Measurements from ENCODE around the gene ILK. TPM values are rescaled to one million over a fixed set of nuclear protein-coding genes. Genes with fewer than 3 reads are reported as not detected.

ILK gene
- total and polyA plus RNA-seq, 7 donors, result 68.3 to 173 (median 90.3) TPM

DNA sequence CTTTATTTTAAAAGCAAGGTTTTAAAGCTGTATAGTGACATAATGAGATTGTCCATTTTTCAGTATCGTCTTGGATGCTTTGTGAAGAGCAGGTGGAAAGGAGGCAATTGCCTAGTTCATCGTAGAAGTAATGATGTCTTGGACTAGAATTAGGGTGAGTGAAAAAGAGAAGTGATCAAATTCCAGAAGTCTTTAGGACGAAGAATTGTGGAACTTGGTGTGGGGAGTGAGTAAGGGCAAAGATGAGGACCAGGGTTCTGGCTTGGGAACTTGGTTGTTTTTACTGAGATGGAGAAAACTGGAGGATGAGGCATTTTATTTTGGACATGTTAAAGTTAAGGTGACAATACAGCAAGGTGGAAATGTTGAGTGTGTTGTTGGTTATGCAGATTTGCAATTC is 1.2 kb downstream of the ILK start:
- H3K4me1 ChIP-seq, result peaks cover 53% of the 10 kb centered on the region
- peak overlapping the region; percentile 100 for H3K27ac ChIP-seq
- H3K4me3 ChIP-seq, result peak overlapping the region; percentile 75
- H3K36me3 ChIP-seq (ENCODE audit: insufficient read depth in 1 of 2, low read depth in 1 of 2), result peaks cover 7 to 47% of the 10 kb centered on the region in 2 donors
- ATAC-seq, result no peak
- H3K9me3 ChIP-seq, result no peaks in the 10 kb centered on the region
- DNase-seq, result no peak
- TF ChIP-seq, protein P1, sequence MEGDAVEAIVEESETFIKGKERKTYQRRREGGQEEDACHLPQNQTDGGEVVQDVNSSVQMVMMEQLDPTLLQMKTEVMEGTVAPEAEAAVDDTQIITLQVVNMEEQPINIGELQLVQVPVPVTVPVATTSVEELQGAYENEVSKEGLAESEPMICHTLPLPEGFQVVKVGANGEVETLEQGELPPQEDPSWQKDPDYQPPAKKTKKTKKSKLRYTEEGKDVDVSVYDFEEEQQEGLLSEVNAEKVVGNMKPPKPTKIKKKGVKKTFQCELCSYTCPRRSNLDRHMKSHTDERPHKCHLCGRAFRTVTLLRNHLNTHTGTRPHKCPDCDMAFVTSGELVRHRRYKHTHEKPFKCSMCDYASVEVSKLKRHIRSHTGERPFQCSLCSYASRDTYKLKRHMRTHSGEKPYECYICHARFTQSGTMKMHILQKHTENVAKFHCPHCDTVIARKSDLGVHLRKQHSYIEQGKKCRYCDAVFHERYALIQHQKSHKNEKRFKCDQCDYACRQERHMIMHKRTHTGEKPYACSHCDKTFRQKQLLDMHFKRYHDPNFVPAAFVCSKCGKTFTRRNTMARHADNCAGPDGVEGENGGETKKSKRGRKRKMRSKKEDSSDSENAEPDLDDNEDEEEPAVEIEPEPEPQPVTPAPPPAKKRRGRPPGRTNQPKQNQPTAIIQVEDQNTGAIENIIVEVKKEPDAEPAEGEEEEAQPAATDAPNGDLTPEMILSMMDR (IDR thresholded peaks at IDR 0.05), result no peak
- WGBS, 3 donors, result 3 to 10% (median 8%) methylated on average over 3 of the region's 3 CpGs
- intact Hi-C loops (cut with DNase I), result loop anchor here (5.0 to 10.0 kb wide), 3 partner anchors 72 to 210 kb away; partner anchors contain the start of genes SMPD1 (in 1 of the 2) and TRIM3 (in 1 of the 2)
- no peaks in the 10 kb centered on the region for H3K27me3 ChIP-seq (ENCODE audit: insufficient read depth in 3 of 3, low read length in 2 of 3)

DNA sequence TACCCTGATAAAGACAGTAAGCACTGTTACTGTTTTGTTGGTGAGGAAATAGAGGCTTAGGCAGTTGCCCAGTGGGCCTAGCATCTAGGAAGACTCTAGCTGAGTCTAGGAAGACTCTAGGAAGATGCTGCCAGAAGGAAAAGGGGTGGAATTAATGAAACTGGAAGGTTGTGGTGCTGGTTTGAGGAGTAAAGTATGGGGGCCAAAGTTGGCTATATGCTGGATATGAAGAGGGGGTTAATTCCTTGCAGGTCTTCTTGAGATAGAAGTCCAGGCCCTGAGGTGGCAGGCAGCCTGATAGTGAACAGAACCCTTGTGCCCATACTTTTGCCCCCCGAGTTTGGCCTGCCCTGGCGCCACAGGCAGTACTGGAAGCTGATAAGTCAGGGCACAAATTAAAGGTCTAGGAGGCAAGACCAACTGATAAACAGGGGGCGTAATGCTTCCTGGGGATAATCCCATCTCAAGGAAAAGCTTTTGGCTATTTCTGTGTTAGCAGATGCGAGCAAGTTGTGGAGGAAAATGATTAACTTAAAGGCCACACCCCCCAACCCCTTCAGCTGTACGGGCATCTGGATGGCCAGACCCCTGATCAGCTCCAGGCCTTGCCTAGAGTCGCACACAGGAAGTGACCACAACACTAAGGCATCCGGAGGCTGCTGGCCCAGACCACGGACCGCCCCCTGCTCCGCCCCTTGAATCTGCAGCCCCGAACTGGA is 3.1 kb downstream of the ILK start:
- TF ChIP-seq, protein P1 (IDR thresholded peaks at IDR 0.05), result no peak
- H3K36me3 ChIP-seq (ENCODE audit: insufficient read depth in 1 of 2, low read depth in 1 of 2), result peaks cover 16 to 44% of the 10 kb centered on the region in 2 donors
- no peaks in the 10 kb centered on the region for H3K27me3 ChIP-seq (ENCODE audit: insufficient read depth in 3 of 3, low read length in 2 of 3)
- intact Hi-C loops (cut with DNase I), result loop anchor here (5.0 to 10.0 kb wide), 2 partner anchors 134 to 212 kb away; partner anchors contain the start of genes SMPD1 (in 1 of the 2) and TRIM3 (in 1 of the 2)
- DNase-seq, result peak; percentile 91 to 94
- H3K4me1 ChIP-seq, result peaks cover 59% of the 10 kb centered on the region
- peak; percentile 70 to 76 (median 73) for ATAC-seq
- H3K4me3 ChIP-seq, result peak overlapping the region; percentile 75
- no peaks in the 10 kb centered on the region for H3K9me3 ChIP-seq
- peak overlapping the region; percentile 100 for H3K27ac ChIP-seq
- 10 to 15% (median 13%) methylated on average over 11 of the region's 11 CpGs for WGBS, 3 donors

DNA sequence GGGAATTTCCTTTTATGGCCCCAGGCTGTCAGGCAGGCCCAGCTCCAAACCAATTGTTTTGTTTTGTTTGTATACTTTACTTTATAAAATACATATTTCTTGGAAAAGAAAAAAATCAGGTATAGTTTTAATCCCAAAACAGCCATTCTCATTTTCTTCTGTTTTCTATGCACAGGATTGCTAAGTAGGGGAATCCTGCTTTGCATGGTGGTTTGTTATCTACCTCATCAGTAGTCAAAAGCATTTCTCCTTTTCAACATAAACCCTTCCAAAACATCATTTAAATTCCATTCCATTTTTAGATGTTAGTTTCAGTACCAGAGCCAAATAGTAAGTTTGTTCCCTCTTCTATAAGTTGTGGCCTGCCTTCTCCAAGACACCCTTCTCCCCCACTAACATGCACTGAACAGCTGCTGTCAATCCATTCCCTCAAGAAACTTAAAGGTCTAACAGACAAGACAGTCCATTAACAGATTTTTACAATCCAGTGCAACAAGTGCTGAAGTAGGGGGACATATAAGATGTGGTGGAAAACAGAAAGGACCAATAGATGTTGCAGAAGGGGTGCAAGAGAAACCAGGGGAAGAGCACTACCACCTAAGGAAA is 3.7 kb downstream of the ILK start:
- ATAC-seq (no peak), DNase-seq (no peak)
- H3K27me3 ChIP-seq (ENCODE audit: insufficient read depth in 3 of 3, low read length in 2 of 3), result no peaks in the 10 kb centered on the region
- H3K4me3 ChIP-seq, result peak overlapping the region; percentile 75
- TF ChIP-seq, protein P1 (IDR thresholded peaks at IDR 0.05), result no peak
- no peaks in the 10 kb centered on the region for H3K9me3 ChIP-seq
- H3K27ac ChIP-seq, result peak overlapping the region; percentile 100
- H3K4me1 ChIP-seq, result peaks cover 52% of the 10 kb centered on the region
- intact Hi-C loops (cut with DNase I), result loop anchor here (5.0 to 10.0 kb wide), 2 partner anchors 135 to 212 kb away; partner anchors contain the start of genes SMPD1 (in 1 of the 2) and TRIM3 (in 1 of the 2)
- peaks cover 16 to 43% of the 10 kb centered on the region in 2 donors for H3K36me3 ChIP-seq (ENCODE audit: insufficient read depth in 1 of 2, low read depth in 1 of 2)

DNA sequence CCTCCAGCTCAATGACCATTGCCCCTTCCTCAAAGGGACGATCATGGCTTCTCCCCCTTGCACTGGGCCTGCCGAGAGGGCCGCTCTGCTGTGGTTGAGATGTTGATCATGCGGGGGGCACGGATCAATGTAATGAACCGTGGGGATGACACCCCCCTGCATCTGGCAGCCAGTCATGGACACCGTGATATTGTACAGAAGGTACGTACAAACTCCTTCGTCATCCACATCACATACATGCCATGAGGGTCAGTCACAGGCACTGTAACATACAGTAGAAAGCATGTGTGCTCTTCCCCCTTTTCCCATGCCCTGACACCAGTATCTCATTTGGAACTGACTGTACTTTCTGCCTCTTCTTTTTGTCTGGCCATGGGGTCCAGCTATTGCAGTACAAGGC is 4.4 kb downstream of the ILK start:
- peak overlapping the region; percentile 75 for H3K4me3 ChIP-seq
- ATAC-seq, result no peak
- H3K27me3 ChIP-seq (ENCODE audit: insufficient read depth in 3 of 3, low read length in 2 of 3), result no peaks in the 10 kb centered on the region
- DNase-seq, result no peak
- H3K9me3 ChIP-seq, result no peaks in the 10 kb centered on the region
- peaks cover 16 to 43% of the 10 kb centered on the region in 2 donors for H3K36me3 ChIP-seq (ENCODE audit: insufficient read depth in 1 of 2, low read depth in 1 of 2)
- 81 to 87% (median 84%) methylated on average over 9 of the region's 9 CpGs for WGBS, 3 donors
- H3K27ac ChIP-seq, result peak overlapping the region; percentile 100
- peaks cover 55% of the 10 kb centered on the region for H3K4me1 ChIP-seq
- intact Hi-C loops (cut with DNase I), result loop anchor here (5.0 to 10.0 kb wide), 2 partner anchors 136 to 213 kb away; partner anchors contain the start of genes SMPD1 (in 1 of the 2) and TRIM3 (in 1 of the 2)
- TF ChIP-seq, protein P1 (IDR thresholded peaks at IDR 0.05), result no peak
